Measurements from ENCODE around the gene PTPRG.

The PTPRG gene

GRCh38 chr3:61769266-61769990 is 208.1 kb downstream of the PTPRG start:
- Mint-ChIP-seq H3K36me3 (ENCODE audit: low read depth) (no peaks in the 10 kb centered on the region), H3K27me3 (no peaks in the 10 kb centered on the region), H3K4me3 (no peak overlapping the region), H3K27ac (no peak overlapping the region), H3K4me1 (ENCODE audit: low read depth) (no peaks in the 10 kb centered on the region), H3K9me3 (peaks cover 4% of the 10 kb centered on the region)
- intact Hi-C loops (cut with micrococcal nuclease): no loop called here

GRCh38 chr3:61771976-61772375 is 210.6 kb downstream of the PTPRG start:
- Mint-ChIP-seq H3K4me1 (ENCODE audit: low read depth) (no peaks in the 10 kb centered on the region), H3K27me3 (no peaks in the 10 kb centered on the region), H3K9me3 (no peaks in the 10 kb centered on the region), H3K4me3 (no peak overlapping the region), H3K36me3 (ENCODE audit: low read depth) (no peaks in the 10 kb centered on the region), H3K27ac (no peak overlapping the region)
- intact Hi-C loops (cut with micrococcal nuclease): no loop called here

GRCh38 chr3:61772456-61772855 is 211.1 kb downstream of the PTPRG start:
- Mint-ChIP-seq H3K4me1 (ENCODE audit: low read depth) (no peaks in the 10 kb centered on the region), H3K27me3 (no peaks in the 10 kb centered on the region), H3K36me3 (ENCODE audit: low read depth) (no peaks in the 10 kb centered on the region), H3K27ac (no peak overlapping the region), H3K4me3 (no peak overlapping the region), H3K9me3 (no peaks in the 10 kb centered on the region)
- intact Hi-C loops (cut with micrococcal nuclease): no loop called here

- Mint-ChIP-seq H3K27me3 (no peaks in the 10 kb centered on the region), H3K4me1 (ENCODE audit: low read depth) (no peaks in the 10 kb centered on the region), H3K36me3 (ENCODE audit: low read depth) (no peaks in the 10 kb centered on the region), H3K4me3 (no peak overlapping the region), H3K27ac (no peak overlapping the region), H3K9me3 (no peaks in the 10 kb centered on the region)
- intact Hi-C loops (cut with micrococcal nuclease): no loop called here
Measured at GRCh38 chr3:61774279-61774890, 213.0 kb downstream of the PTPRG start.

- no peaks in the 10 kb centered on the region for H3K4me1 Mint-ChIP-seq (ENCODE audit: low read depth)
- H3K27me3 Mint-ChIP-seq: no peaks in the 10 kb centered on the region
- H3K9me3 Mint-ChIP-seq: no peaks in the 10 kb centered on the region
- no peak overlapping the region for H3K27ac Mint-ChIP-seq
- H3K4me3 Mint-ChIP-seq: no peak overlapping the region
- intact Hi-C loops (cut with micrococcal nuclease): no loop called here
- H3K36me3 Mint-ChIP-seq (ENCODE audit: low read depth): no peaks in the 10 kb centered on the region
Measured at GRCh38 chr3:61776390-61776789, 215.0 kb downstream of the PTPRG start.

- intact Hi-C loops (cut with micrococcal nuclease): no loop called here
- no peaks in the 10 kb centered on the region for H3K27me3 Mint-ChIP-seq
- H3K4me1 Mint-ChIP-seq (ENCODE audit: low read depth): no peaks in the 10 kb centered on the region
- H3K36me3 Mint-ChIP-seq (ENCODE audit: low read depth): no peaks in the 10 kb centered on the region
- no peaks in the 10 kb centered on the region for H3K9me3 Mint-ChIP-seq
- no peak overlapping the region for H3K27ac Mint-ChIP-seq
- no peak overlapping the region for H3K4me3 Mint-ChIP-seq
Measured at GRCh38 chr3:61777483-61777882, 216.1 kb downstream of the PTPRG start.

- H3K36me3 Mint-ChIP-seq (ENCODE audit: low read depth): no peaks in the 10 kb centered on the region
- no peak overlapping the region for H3K27ac Mint-ChIP-seq
- H3K4me3 Mint-ChIP-seq: no peak overlapping the region
- no peaks in the 10 kb centered on the region for H3K9me3 Mint-ChIP-seq
- intact Hi-C loops (cut with micrococcal nuclease): no loop called here
- H3K27me3 Mint-ChIP-seq: no peaks in the 10 kb centered on the region
- no peaks in the 10 kb centered on the region for H3K4me1 Mint-ChIP-seq (ENCODE audit: low read depth)
Measured at GRCh38 chr3:61778095-61778494, 216.7 kb downstream of the PTPRG start.

GRCh38 chr3:61780016-61780415 is 218.6 kb downstream of the PTPRG start:
- Mint-ChIP-seq H3K36me3 (ENCODE audit: low read depth) (no peaks in the 10 kb centered on the region), H3K27ac (no peak overlapping the region), H3K9me3 (no peaks in the 10 kb centered on the region), H3K27me3 (no peaks in the 10 kb centered on the region), H3K4me1 (ENCODE audit: low read depth) (no peaks in the 10 kb centered on the region), H3K4me3 (no peak overlapping the region)
- intact Hi-C loops (cut with micrococcal nuclease): no loop called here

- intact Hi-C loops (cut with micrococcal nuclease): no loop called here
- no peak overlapping the region for H3K27ac Mint-ChIP-seq
- no peak overlapping the region for H3K4me3 Mint-ChIP-seq
- H3K9me3 Mint-ChIP-seq: no peaks in the 10 kb centered on the region
- no peaks in the 10 kb centered on the region for H3K27me3 Mint-ChIP-seq
- H3K36me3 Mint-ChIP-seq (ENCODE audit: low read depth): no peaks in the 10 kb centered on the region
- H3K4me1 Mint-ChIP-seq (ENCODE audit: low read depth): no peaks in the 10 kb centered on the region
Measured at GRCh38 chr3:61780455-61781228, 219.3 kb downstream of the PTPRG start.

- H3K36me3 Mint-ChIP-seq (ENCODE audit: low read depth): no peaks in the 10 kb centered on the region
- no peak overlapping the region for H3K27ac Mint-ChIP-seq
- no peak overlapping the region for H3K4me3 Mint-ChIP-seq
- H3K27me3 Mint-ChIP-seq: no peaks in the 10 kb centered on the region
- intact Hi-C loops (cut with micrococcal nuclease): no loop called here
- no peaks in the 10 kb centered on the region for H3K4me1 Mint-ChIP-seq (ENCODE audit: low read depth)
- H3K9me3 Mint-ChIP-seq: peaks cover 6% of the 10 kb centered on the region
Measured at GRCh38 chr3:61783993-61784718, 222.8 kb downstream of the PTPRG start.

GRCh38 chr3:61788623-61789507 is 227.5 kb downstream of the PTPRG start:
- Mint-ChIP-seq H3K4me3 (no peak overlapping the region), H3K36me3 (ENCODE audit: low read depth) (no peaks in the 10 kb centered on the region), H3K9me3 (peaks cover 6% of the 10 kb centered on the region), H3K4me1 (ENCODE audit: low read depth) (no peaks in the 10 kb centered on the region), H3K27ac (no peak overlapping the region), H3K27me3 (no peaks in the 10 kb centered on the region)
- intact Hi-C loops (cut with micrococcal nuclease): no loop called here

GRCh38 chr3:61789861-61790260 is 228.5 kb downstream of the PTPRG start:
- H3K27ac Mint-ChIP-seq: no peak overlapping the region

GRCh38 chr3:61790411-61790810 is 229.0 kb downstream of the PTPRG start:
- H3K9me3 Mint-ChIP-seq: peaks cover 6% of the 10 kb centered on the region
- H3K4me3 Mint-ChIP-seq: no peak overlapping the region
- H3K4me1 Mint-ChIP-seq (ENCODE audit: low read depth): no peaks in the 10 kb centered on the region
- H3K27me3 Mint-ChIP-seq: no peaks in the 10 kb centered on the region
- H3K36me3 Mint-ChIP-seq (ENCODE audit: low read depth): no peaks in the 10 kb centered on the region
- no peak overlapping the region for H3K27ac Mint-ChIP-seq
- intact Hi-C loops (cut with micrococcal nuclease): no loop called here

More at GRCh38 chr3:61789861-61790260, 228.5 kb downstream of the PTPRG start:
- no peaks in the 10 kb centered on the region for H3K27me3 Mint-ChIP-seq
- no peaks in the 10 kb centered on the region for H3K4me1 Mint-ChIP-seq (ENCODE audit: low read depth)
- intact Hi-C loops (cut with micrococcal nuclease): no loop called here
- H3K36me3 Mint-ChIP-seq (ENCODE audit: low read depth): no peaks in the 10 kb centered on the region
- no peak overlapping the region for H3K4me3 Mint-ChIP-seq
- peaks cover 6% of the 10 kb centered on the region for H3K9me3 Mint-ChIP-seq

All from dendritic cell treated with granulocyte-macrophage colony-stimulating factor and Interleukin-4, amounts not matched to agents 40 ng/mL and 50 ng/mL, for 4 days (primary cell).